KMS-11 (cell line): Measurements from ENCODE around the gene TOMM22.

Experiments
- H2AFZ ChIP-seq: fragments of 200-600 bp; sonication (generic); 2 replicates; pipeline ENCODE4 v1.6.1; 2016; ENCODE audit warnings: antibody characterized with exemption, mixed run types, low read depth
- H3K27ac ChIP-seq: fragments of 200-600 bp; sonication (generic); 2 replicates; pipeline ENCODE4 v1.6.1; 2016; ENCODE audit warnings: mild to moderate bottlenecking, mixed run types
- H3K27me3 ChIP-seq: fragments of 200-600 bp; sonication (generic); 2 replicates; pipeline ENCODE4 v1.6.1; 2017; ENCODE audit warnings: mild to moderate bottlenecking, low read depth, mixed run types, moderate library complexity; ENCODE audit not compliant: insufficient read depth
- H3K36me3 ChIP-seq: fragments of 200-600 bp; sonication (generic); 2 replicates; pipeline ENCODE4 v1.6.1; 2017; ENCODE audit warnings: mild to moderate bottlenecking, mixed run types; ENCODE audit not compliant: insufficient read depth
- H3K4me1 ChIP-seq: fragments of 200-600 bp; sonication (generic); 2 replicates; pipeline ENCODE4 v1.6.1; 2016; ENCODE audit warnings: mild to moderate bottlenecking, low read depth, mixed run types; ENCODE audit not compliant: poor library complexity, severe bottlenecking
- H3K4me2 ChIP-seq: fragments of 200-600 bp; sonication (generic); 2 replicates; pipeline ENCODE4 v1.7.0; 2016; ENCODE audit warnings: mild to moderate bottlenecking, mixed run types
- H3K4me3 ChIP-seq: fragments of 200-600 bp; sonication (generic); IDR thresholded peaks from 2 replicates; pipeline ENCODE4 v1.6.1; 2017; ENCODE audit warnings: low read depth, low read length, mixed read lengths; ENCODE audit not compliant: insufficient read depth
- H3K79me2 ChIP-seq: fragments of 200-600 bp; sonication (generic); 2 replicates; pipeline ENCODE4 v1.6.1; 2016; ENCODE audit warnings: low read depth, mixed run types; ENCODE audit not compliant: insufficient read depth
- H3K9ac ChIP-seq: fragments of 200-600 bp; sonication (generic); 2 replicates; pipeline ENCODE4 v1.6.1; 2016; ENCODE audit warnings: mild to moderate bottlenecking, mixed run types
- H4K20me1 ChIP-seq: fragments of 200-600 bp; sonication (generic); 2 replicates; pipeline ENCODE4 v1.6.1; 2016; ENCODE audit warnings: mild to moderate bottlenecking, mixed run types; ENCODE audit not compliant: insufficient read depth
- TF ChIP-seq, protein P1 (sequence below): fragments of 200-600 bp; sonication (generic); conservative IDR thresholded peaks from 2 replicates; pipeline ENCODE4 v1.6.1; 2017; ENCODE audit warnings: low read depth, mild to moderate bottlenecking, antibody characterized with exemption, low read length, moderate library complexity, mixed read lengths

The TOMM22 gene

DNA sequence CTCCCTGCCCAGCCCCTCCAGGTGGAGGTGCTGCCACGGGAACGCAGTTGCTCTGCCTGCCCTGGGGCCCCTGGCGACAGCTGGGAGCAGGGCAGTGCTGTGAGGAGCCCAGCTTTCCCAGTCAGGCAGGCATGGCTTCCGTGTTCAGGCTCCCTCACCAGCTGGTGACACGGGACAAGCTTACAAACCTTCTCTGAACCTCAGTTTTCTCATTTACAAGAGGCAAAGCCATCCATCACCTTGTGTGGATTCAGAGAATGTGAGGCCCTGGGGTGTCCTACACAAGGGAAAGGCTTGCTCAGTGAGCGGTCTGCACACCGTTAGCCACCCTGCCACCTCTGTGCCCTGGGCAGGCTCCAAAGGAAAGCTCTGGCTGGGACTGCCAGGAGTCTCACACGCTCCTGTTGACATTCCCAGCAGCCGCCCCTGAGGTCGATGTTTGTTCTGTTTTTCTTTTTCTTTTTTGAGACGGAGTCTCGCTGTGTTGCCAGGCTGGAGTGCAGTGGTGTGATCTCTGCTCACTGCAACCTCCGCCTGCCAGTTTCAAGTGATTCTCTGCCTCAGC is 50.6 kb downstream of the TOMM22 start:
- Histone ChIP-seq H3K79me2 (no peaks in the 10 kb centered on the region), H3K9ac (no peak overlapping the region), H3K27me3 (no peaks in the 10 kb centered on the region), H3K36me3 (peaks cover 3% of the 10 kb centered on the region; the same call in 1 of the 2 replicates), H3K4me2 (no peak overlapping the region), H3K4me1 (no peaks in the 10 kb centered on the region), H3K4me3 (no peak overlapping the region), H2AFZ (no peak overlapping the region), H4K20me1 (no peaks in the 10 kb centered on the region), H3K27ac (no peak overlapping the region)
- TF ChIP-seq, protein P1, sequence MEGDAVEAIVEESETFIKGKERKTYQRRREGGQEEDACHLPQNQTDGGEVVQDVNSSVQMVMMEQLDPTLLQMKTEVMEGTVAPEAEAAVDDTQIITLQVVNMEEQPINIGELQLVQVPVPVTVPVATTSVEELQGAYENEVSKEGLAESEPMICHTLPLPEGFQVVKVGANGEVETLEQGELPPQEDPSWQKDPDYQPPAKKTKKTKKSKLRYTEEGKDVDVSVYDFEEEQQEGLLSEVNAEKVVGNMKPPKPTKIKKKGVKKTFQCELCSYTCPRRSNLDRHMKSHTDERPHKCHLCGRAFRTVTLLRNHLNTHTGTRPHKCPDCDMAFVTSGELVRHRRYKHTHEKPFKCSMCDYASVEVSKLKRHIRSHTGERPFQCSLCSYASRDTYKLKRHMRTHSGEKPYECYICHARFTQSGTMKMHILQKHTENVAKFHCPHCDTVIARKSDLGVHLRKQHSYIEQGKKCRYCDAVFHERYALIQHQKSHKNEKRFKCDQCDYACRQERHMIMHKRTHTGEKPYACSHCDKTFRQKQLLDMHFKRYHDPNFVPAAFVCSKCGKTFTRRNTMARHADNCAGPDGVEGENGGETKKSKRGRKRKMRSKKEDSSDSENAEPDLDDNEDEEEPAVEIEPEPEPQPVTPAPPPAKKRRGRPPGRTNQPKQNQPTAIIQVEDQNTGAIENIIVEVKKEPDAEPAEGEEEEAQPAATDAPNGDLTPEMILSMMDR: no peak

DNA sequence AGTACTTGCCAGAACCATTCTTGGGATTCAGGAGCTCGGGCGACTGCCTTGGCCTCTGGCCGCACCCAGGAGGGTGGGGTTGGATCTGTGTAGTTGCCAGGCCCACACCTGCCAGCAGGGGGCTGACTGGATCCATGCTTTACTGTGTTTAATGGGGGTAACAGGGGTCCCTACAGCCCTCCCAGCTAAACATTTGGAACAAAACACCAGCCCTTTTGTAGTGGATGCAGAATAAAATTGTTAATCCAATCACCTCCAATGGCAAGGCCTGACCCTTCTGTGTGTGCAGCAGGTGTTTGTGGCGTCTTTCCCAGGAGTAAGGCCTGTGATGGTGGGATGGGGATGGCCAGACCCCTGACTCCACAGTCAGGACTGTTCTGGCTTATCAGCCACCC is 51.6 kb downstream of the TOMM22 start:
- no peaks in the 10 kb centered on the region for H3K27me3 ChIP-seq
- no peak overlapping the region for H3K27ac ChIP-seq
- H3K4me1 ChIP-seq: no peaks in the 10 kb centered on the region
- H3K4me3 ChIP-seq: no peak overlapping the region
- H3K4me2 ChIP-seq: no peak overlapping the region
- no peak overlapping the region for H2AFZ ChIP-seq
- no peaks in the 10 kb centered on the region for H4K20me1 ChIP-seq
- peaks cover under 1% of the 10 kb centered on the region; the same call in 1 of the 2 replicates for H3K36me3 ChIP-seq
- no peak overlapping the region for H3K9ac ChIP-seq
- no peaks in the 10 kb centered on the region for H3K79me2 ChIP-seq
- TF ChIP-seq, protein P1: peak; percentile 83

DNA sequence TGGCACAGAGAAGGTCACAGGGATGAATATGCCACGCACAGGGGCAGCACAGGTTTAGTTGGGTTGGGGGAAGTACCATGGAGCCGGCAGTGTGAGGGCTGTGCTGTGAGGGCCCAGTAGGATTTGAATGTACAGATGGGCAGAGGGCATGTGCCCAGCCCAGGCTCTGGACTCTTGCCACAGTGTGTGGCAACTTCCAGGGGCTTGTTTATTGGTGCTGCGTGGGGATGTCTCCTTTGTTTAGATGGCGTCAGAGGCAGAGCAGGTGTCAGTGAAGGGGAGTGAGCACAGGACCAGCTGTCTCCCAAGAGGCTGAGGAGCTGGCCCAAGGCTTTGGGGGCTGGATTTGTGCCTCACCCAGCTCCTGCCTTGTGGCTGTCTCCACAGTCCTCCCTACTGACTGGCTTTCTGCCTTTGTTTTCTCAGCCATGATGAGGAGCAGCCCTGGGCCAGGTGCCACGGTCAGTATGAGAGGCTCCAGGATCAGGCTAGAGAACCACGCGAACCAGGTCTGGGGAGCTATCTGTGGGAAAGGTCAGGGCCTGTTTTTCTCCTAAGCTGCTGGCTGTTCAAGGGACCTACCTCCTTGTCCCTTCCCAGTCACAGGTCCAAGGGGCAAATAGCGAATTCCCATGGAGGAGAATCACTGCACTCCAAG is 52.1 kb downstream of the TOMM22 start:
- TF ChIP-seq, protein P1: no peak; the same call in 1 of the 2 replicates
- Histone ChIP-seq H4K20me1 (no peaks in the 10 kb centered on the region), H3K4me1 (no peaks in the 10 kb centered on the region), H3K27ac (no peak overlapping the region), H3K36me3 (no peaks in the 10 kb centered on the region), H3K27me3 (no peaks in the 10 kb centered on the region), H3K9ac (no peak overlapping the region), H3K79me2 (no peaks in the 10 kb centered on the region), H2AFZ (no peak overlapping the region), H3K4me2 (no peak overlapping the region), H3K4me3 (no peak overlapping the region)

DNA sequence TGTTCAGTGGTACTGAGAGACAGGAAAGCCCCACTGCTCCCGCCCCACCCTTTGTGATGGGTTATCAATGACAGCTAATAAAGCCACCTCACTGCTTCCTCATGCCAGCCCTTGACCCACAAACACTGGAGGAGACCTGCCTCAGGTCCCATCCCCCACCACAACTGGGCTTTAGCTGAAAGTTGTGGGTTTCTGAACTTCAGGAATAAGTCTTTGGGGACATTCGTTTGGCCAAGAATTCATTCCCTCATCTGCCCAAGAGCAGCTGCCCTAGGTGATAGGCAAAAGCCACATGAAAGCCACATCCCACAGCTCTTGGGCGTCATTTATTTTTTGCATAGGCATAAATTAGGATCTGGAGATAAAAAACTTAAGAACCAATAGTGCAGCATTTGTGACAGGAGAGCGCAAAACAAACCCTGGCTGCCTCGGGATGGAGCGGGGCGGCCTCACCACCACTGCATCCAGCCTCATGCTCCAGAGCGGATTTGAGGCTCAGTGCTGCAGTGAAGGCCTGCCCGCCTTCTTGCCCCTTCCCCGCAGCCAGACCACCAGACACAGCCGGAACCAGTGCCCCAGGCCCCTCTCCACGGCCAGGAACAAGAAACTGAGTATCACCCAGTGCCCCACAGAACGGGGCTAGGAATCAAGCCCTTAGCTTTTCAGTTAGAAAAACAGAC is 52.8 kb downstream of the TOMM22 start:
- no peak overlapping the region for H3K27ac ChIP-seq

More for the DNA sequence above, 52.8 kb downstream of the TOMM22 start:
- Histone ChIP-seq H4K20me1 (no peaks in the 10 kb centered on the region), H2AFZ (no peak overlapping the region), H3K9ac (no peak overlapping the region), H3K4me3 (no peak overlapping the region), H3K27me3 (no peaks in the 10 kb centered on the region), H3K4me2 (no peak overlapping the region), H3K4me1 (no peaks in the 10 kb centered on the region), H3K36me3 (no peaks in the 10 kb centered on the region), H3K79me2 (no peaks in the 10 kb centered on the region)
- TF ChIP-seq, protein P1: no peak
